HPDE6-E6E7 (cell line): Measurements from ENCODE around the gene GFRA1.

ENCODE experiments used
- DNase-seq: peaks from one replicate; pipeline ENCODE4 v3.0.0; 2011; ENCODE audit warnings: missing footprints; ENCODE audit errors: extremely low spot score

GFRA1 gene

GRCh38 chr10:116159197-116159596 is 113.8 kb downstream of the GFRA1 start:
- DNase-seq = no peak

GRCh38 chr10:116158036-116158435 is 115.0 kb downstream of the GFRA1 start:
- no peak for DNase-seq

GRCh38 chr10:116157485-116157884 is 115.5 kb downstream of the GFRA1 start:
- DNase-seq = no peak

GRCh38 chr10:116156819-116157218 is 116.2 kb downstream of the GFRA1 start:
- no peak for DNase-seq

GRCh38 chr10:116155191-116155590 is 117.8 kb downstream of the GFRA1 start:
- no peak for DNase-seq

- no peak for DNase-seq
These were observed 118.4 kb downstream of the GFRA1 start for GRCh38 chr10:116154651-116155050.

DNA sequence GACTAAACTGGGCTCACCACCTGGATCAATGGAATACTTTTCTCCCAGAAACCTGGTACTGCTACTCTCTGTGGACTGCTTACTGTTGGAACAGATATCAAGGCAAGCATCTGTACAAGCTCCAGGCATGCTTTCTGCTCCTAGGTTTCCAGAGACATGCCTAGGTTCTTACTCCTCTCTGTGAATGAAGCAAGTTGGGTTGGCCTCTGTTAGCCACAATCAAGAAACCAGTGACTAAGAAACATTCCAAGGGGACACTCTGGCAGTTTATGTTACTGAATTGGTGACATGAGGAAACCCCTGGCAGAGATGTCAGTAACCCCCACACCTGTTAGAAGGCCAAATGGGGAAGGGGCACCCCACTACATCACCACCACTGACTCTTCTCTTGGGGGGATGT is 121.9 kb downstream of the GFRA1 start:
- no peak for DNase-seq

DNA sequence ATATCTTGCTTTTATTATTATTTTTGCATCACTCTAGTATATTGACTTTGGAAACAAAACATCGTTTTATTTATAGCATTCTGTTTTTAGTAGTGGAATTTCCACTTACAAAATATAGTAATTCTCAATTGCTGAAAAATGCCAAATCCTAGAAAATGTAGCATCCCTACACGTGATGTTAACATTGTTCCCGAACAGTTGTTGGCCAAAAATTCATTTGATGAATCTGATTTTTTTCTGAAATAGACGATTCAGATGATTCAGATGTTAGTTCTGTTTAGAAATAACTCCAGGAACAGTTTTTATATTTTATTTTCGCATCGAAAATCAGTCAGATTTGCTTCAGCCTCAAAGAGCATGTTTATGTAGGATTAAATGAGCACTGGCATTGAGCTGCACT is 122.4 kb downstream of the GFRA1 start:
- no peak for DNase-seq

GRCh38 chr10:116147147-116147905 is 125.7 kb downstream of the GFRA1 start:
- no peak for DNase-seq

GRCh38 chr10:116146372-116147140 is 126.5 kb downstream of the GFRA1 start:
- no peak for DNase-seq

GRCh38 chr10:116143673-116144222 is 129.3 kb downstream of the GFRA1 start:
- no peak for DNase-seq

GRCh38 chr10:116141855-116142254 is 131.2 kb downstream of the GFRA1 start:
- no peak for DNase-seq

DNA sequence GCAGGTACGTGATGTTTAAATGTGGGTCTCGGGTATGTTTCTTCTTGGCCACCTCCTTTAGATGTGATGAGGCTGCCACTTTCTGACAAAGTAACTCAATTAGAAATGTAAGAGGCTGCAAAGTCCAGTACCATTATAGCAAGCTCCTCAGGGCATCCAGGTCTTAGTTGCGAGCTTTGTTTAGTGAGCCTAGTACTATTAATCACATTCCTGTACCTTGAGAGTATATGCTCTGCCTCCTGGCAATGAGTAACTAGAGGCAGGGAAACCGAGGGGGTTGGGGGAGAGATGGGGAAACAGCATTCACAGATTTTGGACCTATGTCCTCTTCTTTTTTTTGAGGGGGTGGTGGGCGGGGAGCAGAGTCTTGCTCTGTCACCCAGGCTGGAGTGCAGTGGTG is 131.8 kb downstream of the GFRA1 start:
- no peak for DNase-seq

DNA sequence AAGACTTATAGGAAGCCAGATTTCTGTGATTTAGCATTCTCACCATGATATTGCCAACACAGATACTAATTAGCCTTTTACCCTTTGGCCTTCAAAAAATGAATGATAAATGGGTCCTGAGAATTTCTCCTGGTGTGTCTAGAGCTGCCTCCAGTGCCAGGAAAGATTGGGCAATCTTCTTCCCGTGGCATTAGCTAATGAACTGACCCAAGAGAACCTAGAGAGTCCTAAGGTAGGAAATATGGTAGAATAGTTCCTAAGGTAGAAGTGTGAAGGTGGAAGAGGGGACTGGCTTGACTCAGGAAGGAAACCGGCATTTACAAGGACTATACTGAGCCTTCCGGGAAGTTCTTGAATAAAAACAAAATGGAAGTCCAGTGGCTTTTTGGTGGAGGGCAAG is 133.1 kb downstream of the GFRA1 start:
- no peak for DNase-seq

GRCh38 chr10:116138897-116139296 is 134.1 kb downstream of the GFRA1 start:
- DNase-seq = no peak

- DNase-seq = no peak
These were observed 136.7 kb downstream of the GFRA1 start for GRCh38 chr10:116136261-116136660.

DNA sequence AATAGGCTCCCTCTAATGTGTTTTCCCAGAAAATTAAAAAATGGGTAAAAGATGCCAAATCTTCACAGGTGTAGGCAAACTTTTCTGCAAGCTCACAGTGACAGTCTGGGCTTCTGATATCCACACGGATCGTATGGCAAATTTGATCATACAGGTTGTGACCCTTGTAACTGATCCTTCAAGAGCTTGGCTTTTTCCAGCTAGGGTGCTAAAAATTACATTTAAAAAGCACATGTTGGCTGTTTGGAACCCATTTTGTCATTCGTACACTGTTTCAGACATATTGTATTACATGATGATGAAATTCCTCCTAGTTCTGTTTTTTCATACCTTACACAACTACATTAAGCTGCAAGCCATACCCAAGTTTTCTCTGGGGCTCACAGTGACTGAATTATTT is 138.7 kb downstream of the GFRA1 start:
- DNase-seq = no peak

DNA sequence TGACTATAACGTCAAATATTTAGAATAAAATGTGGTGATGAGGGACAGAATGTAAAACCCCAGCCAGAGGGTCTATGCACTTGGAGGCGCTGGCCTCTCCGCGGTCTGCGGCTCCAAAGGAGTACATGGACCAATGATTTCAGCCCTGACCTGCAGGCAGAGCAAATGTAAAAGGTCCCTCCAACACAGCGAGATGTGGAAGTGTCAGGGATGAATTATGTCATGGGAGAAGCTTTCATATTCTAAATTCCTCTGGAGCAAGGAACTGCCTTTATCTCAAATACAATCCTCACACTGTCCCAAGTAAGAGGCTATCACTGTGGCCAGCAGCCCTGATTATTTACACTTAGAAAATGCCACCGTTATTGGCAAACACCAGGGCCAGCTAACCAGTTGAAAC is 139.4 kb downstream of the GFRA1 start:
- no peak for DNase-seq

DNA sequence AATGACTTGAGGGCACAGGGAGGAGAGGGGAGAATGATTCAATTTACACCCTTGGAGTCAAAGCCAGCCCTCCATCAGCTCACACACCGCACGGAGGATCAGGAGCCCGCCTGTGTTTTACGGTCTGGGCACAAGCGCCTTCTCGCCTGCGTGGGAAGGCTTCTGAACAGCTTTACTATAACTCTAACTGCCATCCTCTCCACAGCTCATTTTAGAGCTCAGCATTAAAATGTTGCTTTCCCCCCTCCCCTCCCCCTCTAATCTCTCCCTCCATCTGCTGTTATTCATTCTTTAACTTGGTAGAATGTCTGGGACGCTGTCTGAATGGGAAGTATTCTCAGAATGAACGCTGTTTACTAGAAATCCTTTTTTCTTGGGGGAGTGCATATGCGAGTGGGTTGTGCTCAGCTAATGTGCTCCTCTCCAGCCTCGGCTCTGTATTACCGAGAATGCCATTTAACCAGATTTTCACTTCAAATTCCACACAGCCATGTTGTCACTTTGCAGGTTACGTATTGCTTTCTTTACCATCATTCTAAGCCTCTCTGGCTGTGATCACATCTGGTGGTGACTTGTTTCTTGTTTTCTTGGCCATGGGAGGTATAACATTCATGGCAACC is 140.1 kb downstream of the GFRA1 start:
- DNase-seq = no peak

- DNase-seq = no peak
These were observed 143.0 kb downstream of the GFRA1 start for GRCh38 chr10:116130006-116130405.

DNA sequence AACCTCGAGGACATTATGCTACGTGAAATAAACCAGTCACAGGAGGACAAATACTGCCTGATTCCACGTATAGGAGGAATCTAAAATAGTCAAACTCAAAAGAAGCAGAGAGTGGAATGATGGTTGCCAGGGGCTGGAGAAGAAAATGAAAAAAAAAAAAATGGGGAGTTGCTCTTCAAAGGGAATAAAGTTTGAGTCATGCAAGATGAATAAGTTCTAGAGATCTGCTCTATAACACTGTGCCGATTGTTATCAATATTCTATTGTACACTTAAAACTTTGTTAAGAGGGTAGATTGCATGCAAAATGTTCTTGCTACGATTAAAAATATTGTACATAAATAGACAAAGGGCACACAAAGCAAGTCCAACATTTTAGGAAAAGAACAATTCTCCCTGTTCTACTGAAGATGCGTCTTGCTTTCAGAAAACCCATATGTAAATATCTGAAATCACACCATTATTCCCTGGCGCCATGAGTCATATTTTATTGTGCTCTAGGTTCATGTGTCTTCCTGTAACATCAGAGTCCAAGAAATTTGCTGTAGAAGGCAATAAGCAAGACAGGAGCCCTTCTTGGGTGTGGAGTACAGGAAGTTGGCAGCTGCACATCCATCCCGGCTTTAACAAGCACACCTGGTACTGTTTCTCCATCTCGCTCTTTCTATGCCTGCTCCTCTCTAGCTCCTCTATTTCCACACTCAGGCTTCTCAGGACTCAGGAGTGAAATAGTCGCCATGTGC is 145.9 kb downstream of the GFRA1 start:
- no peak for DNase-seq

DNA sequence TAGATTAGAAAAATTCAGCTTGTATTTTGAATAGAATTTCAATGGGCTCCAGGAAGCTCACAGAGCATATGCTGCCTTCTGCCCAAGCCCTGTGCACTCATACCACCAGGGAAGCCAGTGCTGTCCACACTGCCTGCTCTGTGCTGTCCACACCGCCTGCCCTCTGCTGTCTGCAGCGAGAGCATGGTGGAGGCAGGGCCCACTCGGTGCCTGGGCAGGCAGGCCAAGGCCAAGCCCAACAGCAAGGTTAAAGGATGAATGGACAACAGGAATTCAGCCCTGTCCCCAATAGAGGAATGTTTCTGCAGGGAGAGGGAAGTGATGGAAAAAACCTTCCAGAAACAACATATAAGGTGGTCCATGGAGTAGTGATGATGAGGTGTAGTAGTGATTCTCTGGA is 146.8 kb downstream of the GFRA1 start:
- no peak for DNase-seq
